Stimulated activated naive CD8-positive, alpha-beta T cell treated with anti-CD3 and anti-CD28 coated beads, Interleukin-15, Interleukin-2, amounts not matched to agents 100 ng/mL and 50 ng/mL, for 24 hours (primary cell): ENCODE measurements around the gene CCDC192.
"Not testable (repeated sequence)": the region's sequence is repeated elsewhere in the genome, so short reads cannot be mapped to it uniquely, and the experiment has no call there.

Source experiments
- H3K27ac Mint-ChIP-seq: one replicate; pipeline ENCODE4 v1.8.0; 2021; ENCODE audit warnings: mild to moderate bottlenecking, mixed read lengths
- H3K27me3 Mint-ChIP-seq: one replicate; pipeline ENCODE4 v1.8.0; 2021; ENCODE audit warnings: mixed read lengths
- H3K36me3 Mint-ChIP-seq: one replicate; pipeline ENCODE4 v1.8.0; 2021; ENCODE audit warnings: low read depth, mixed read lengths
- H3K4me1 Mint-ChIP-seq: one replicate; pipeline ENCODE4 v1.8.0; 2021; ENCODE audit warnings: low read depth, mixed read lengths
- H3K4me3 Mint-ChIP-seq: one replicate; pipeline ENCODE4 v1.8.0; 2021; ENCODE audit warnings: mild to moderate bottlenecking, mixed read lengths
- H3K9me3 Mint-ChIP-seq: one replicate; pipeline ENCODE4 v1.8.0; 2021; ENCODE audit warnings: mixed read lengths

CCDC192 gene

GRCh38 chr5:127725673-127726072 is 22.5 kb downstream of the CCDC192 start:
- H3K36me3 Mint-ChIP-seq, result no peaks in the 10 kb centered on the region
- peaks cover 7% of the 10 kb centered on the region for H3K9me3 Mint-ChIP-seq
- H3K4me3 Mint-ChIP-seq, result no peak overlapping the region
- H3K27ac Mint-ChIP-seq, result no peak overlapping the region
- H3K27me3 Mint-ChIP-seq, result no peaks in the 10 kb centered on the region
- no peaks in the 10 kb centered on the region for H3K4me1 Mint-ChIP-seq

GRCh38 chr5:127732963-127733362 is 29.8 kb downstream of the CCDC192 start:
- Mint-ChIP-seq H3K27me3 (no peaks in the 10 kb centered on the region), H3K27ac (no peak overlapping the region), H3K4me3 (no peak overlapping the region), H3K4me1 (no peaks in the 10 kb centered on the region), H3K36me3 (no peaks in the 10 kb centered on the region), H3K9me3 (peaks cover 4% of the 10 kb centered on the region)

GRCh38 chr5:127739348-127739747 is 36.2 kb downstream of the CCDC192 start:
- H3K27ac Mint-ChIP-seq, H3K27me3 Mint-ChIP-seq, H3K4me3 Mint-ChIP-seq, H3K4me1 Mint-ChIP-seq, H3K36me3 Mint-ChIP-seq, H3K9me3 Mint-ChIP-seq: not testable (repeated sequence)

GRCh38 chr5:127739807-127740384 is 36.7 kb downstream of the CCDC192 start:
- Mint-ChIP-seq H3K27me3 (peaks cover 4% of the 10 kb centered on the region), H3K27ac (no peak overlapping the region), H3K4me3 (no peak overlapping the region), H3K4me1 (no peaks in the 10 kb centered on the region), H3K9me3 (no peaks in the 10 kb centered on the region), H3K36me3 (no peaks in the 10 kb centered on the region)

- no peaks in the 10 kb centered on the region for H3K36me3 Mint-ChIP-seq
- no peaks in the 10 kb centered on the region for H3K9me3 Mint-ChIP-seq
- no peaks in the 10 kb centered on the region for H3K4me1 Mint-ChIP-seq
- H3K4me3 Mint-ChIP-seq, result no peak overlapping the region
- no peak overlapping the region for H3K27ac Mint-ChIP-seq
- H3K27me3 Mint-ChIP-seq, result peaks cover 4% of the 10 kb centered on the region
Measured at GRCh38 chr5:127741412-127741811, 38.2 kb downstream of the CCDC192 start.

GRCh38 chr5:127744241-127744640 is 41.0 kb downstream of the CCDC192 start:
- Mint-ChIP-seq H3K4me1 (no peaks in the 10 kb centered on the region), H3K27ac (no peak overlapping the region), H3K27me3 (peaks cover 4% of the 10 kb centered on the region), H3K4me3 (no peak overlapping the region), H3K9me3 (no peaks in the 10 kb centered on the region), H3K36me3 (no peaks in the 10 kb centered on the region)

GRCh38 chr5:127746756-127747155 is 43.6 kb downstream of the CCDC192 start:
- Mint-ChIP-seq H3K4me3 (no peak overlapping the region), H3K36me3 (no peaks in the 10 kb centered on the region), H3K27me3 (peaks cover 4% of the 10 kb centered on the region), H3K27ac (no peak overlapping the region), H3K9me3 (no peaks in the 10 kb centered on the region), H3K4me1 (no peaks in the 10 kb centered on the region)

- H3K4me3 Mint-ChIP-seq, H3K27me3 Mint-ChIP-seq, H3K4me1 Mint-ChIP-seq, H3K36me3 Mint-ChIP-seq, H3K27ac Mint-ChIP-seq, H3K9me3 Mint-ChIP-seq: not testable (repeated sequence)
Measured at GRCh38 chr5:127752503-127753265, 49.5 kb downstream of the CCDC192 start.

- Mint-ChIP-seq H3K36me3 (no peaks in the 10 kb centered on the region), H3K27ac (no peak overlapping the region)
Measured at GRCh38 chr5:127754259-127754658, 51.1 kb downstream of the CCDC192 start.

GRCh38 chr5:127754706-127755105 is 51.5 kb downstream of the CCDC192 start:
- Mint-ChIP-seq H3K27ac (no peak overlapping the region), H3K36me3 (no peaks in the 10 kb centered on the region), H3K27me3 (no peaks in the 10 kb centered on the region), H3K9me3 (no peaks in the 10 kb centered on the region), H3K4me1 (no peaks in the 10 kb centered on the region), H3K4me3 (no peak overlapping the region)

More at GRCh38 chr5:127754259-127754658, 51.1 kb downstream of the CCDC192 start:
- Mint-ChIP-seq H3K4me3 (no peak overlapping the region), H3K4me1 (no peaks in the 10 kb centered on the region), H3K9me3 (no peaks in the 10 kb centered on the region), H3K27me3 (no peaks in the 10 kb centered on the region)

GRCh38 chr5:127757576-127757975 is 54.4 kb downstream of the CCDC192 start:
- Mint-ChIP-seq H3K27me3 (no peaks in the 10 kb centered on the region), H3K4me3 (no peak overlapping the region), H3K4me1 (no peaks in the 10 kb centered on the region), H3K9me3 (no peaks in the 10 kb centered on the region), H3K36me3 (no peaks in the 10 kb centered on the region), H3K27ac (no peak overlapping the region)

- Mint-ChIP-seq H3K4me1 (no peaks in the 10 kb centered on the region), H3K27ac (no peak overlapping the region), H3K4me3 (no peak overlapping the region), H3K27me3 (no peaks in the 10 kb centered on the region), H3K36me3 (no peaks in the 10 kb centered on the region), H3K9me3 (no peaks in the 10 kb centered on the region)
Measured at GRCh38 chr5:127758766-127759283, 55.6 kb downstream of the CCDC192 start.

GRCh38 chr5:127761869-127762268 is 58.7 kb downstream of the CCDC192 start:
- no peaks in the 10 kb centered on the region for H3K27me3 Mint-ChIP-seq
- no peak overlapping the region for H3K4me3 Mint-ChIP-seq
- H3K36me3 Mint-ChIP-seq, result no peaks in the 10 kb centered on the region
- H3K9me3 Mint-ChIP-seq, result no peaks in the 10 kb centered on the region
- no peaks in the 10 kb centered on the region for H3K4me1 Mint-ChIP-seq
- no peak overlapping the region for H3K27ac Mint-ChIP-seq

GRCh38 chr5:127762412-127762811 is 59.2 kb downstream of the CCDC192 start:
- Mint-ChIP-seq H3K27ac (no peak overlapping the region), H3K4me1 (no peaks in the 10 kb centered on the region), H3K27me3 (no peaks in the 10 kb centered on the region), H3K9me3 (no peaks in the 10 kb centered on the region), H3K36me3 (no peaks in the 10 kb centered on the region), H3K4me3 (no peak overlapping the region)

GRCh38 chr5:127766676-127767335 is 63.6 kb downstream of the CCDC192 start:
- peaks cover 4% of the 10 kb centered on the region for H3K27me3 Mint-ChIP-seq
- no peaks in the 10 kb centered on the region for H3K9me3 Mint-ChIP-seq
- no peaks in the 10 kb centered on the region for H3K4me1 Mint-ChIP-seq
- no peaks in the 10 kb centered on the region for H3K36me3 Mint-ChIP-seq
- H3K4me3 Mint-ChIP-seq, result no peak overlapping the region
- H3K27ac Mint-ChIP-seq, result no peak overlapping the region
